Activated naive CD4-positive, alpha-beta T cell treated with anti-CD3 and anti-CD28 coated beads, Interleukin-2, amount 10 ng/mL, durations not matched to agents 5 hours and 36 hours (primary cell): ENCODE measurements around the gene MRPS18A. TPM values are rescaled to one million over a fixed set of nuclear protein-coding genes. Genes with fewer than 3 reads are reported as not detected.

Source experiments
- total RNA-seq, 2 experiments: library from RNA; stranded (reverse); gene quantifications; one replicate each; pipeline ENCODE4 v1.2.3, GENCODE V29; 2021

MRPS18A gene
- 10 to 100 TPM; 36.3 to 37.3 TPM for total RNA-seq

DNA sequence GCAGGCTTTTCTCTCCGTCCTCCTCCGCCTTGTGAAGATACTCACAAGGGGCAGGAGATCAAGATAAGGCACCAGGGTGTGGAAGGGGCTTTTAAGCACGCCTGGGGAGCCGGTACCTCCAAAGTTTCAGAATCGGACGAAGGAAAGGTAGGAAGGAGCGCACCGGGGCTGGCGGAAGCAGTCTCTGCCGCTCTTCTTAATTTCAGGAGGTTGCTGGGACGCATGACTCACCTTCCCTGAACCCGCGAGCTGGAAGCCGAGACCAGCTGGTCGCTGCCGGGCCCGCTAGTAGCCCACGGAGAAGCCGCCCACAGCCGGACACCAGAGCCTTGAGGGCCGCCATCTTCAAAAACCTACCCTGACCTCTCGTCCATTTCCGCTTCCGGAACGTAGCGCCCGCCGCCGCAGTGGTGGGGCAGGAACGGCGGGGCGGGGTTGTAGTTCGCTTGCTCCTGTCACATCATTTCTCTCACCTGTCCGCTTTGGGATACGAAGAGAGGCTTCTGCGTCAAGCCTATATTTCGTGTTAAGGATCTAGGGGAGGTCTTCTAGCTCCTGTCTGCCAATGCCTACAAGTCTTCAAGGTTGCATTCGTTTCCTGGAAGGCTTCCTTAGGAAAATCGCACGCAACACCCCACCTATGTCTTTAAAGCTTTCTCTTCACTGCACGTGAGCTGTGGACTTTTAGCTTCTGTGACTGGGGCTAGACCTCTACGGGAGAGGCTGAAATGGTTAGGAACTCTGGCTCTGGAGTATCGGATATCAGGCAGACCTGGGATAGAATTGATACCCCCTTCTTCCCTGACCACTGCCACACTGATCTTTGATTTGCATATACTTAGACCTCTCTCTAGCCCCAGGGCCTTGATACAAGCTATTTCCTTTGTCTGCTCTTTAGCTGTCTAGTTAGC lies at the start of gene MRPS18A:
Gene MRPS18A, minus strand, starts transcription at position 355 of the 911 bp plus-strand sequence. Its CDS starts 12 bp downstream, at position 343.

DNA sequence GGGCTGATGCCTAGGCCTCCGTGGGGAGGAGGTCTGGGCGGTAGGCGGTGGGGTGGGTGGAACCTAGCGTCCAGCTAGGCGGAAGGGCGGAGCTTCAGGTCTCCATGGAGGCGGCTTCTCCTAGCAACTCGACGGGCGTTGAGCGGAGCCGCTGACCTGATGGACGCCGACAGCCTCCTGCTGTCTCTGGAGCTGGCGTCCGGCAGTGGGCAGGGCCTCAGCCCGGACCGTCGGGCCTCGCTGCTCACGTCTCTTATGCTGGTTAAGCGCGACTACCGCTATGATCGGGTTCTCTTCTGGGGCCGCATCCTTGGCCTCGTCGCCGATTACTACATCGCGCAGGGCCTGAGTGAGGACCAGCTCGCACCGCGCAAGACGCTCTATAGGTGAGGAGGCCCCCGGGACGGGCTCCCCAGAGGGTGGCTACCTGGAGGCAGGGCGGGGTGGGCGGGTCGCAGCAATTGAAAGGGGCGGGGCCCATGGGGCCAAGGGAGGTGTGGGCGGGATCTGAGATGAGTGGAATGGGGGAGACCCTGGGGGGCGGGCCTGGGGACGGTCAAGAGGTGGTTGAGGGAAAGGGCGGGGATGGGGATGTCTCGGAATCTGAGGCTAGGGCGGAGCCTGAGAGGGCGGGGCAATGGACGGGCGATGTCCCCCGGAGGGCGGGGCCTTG lies 42.5 kb downstream of the MRPS18A start, which contains the start of gene RSPH9:
Gene RSPH9, plus strand, starts transcription at position 97 of the 673 bp plus-strand sequence. Its CDS starts 63 bp downstream, at position 160.

DNA sequence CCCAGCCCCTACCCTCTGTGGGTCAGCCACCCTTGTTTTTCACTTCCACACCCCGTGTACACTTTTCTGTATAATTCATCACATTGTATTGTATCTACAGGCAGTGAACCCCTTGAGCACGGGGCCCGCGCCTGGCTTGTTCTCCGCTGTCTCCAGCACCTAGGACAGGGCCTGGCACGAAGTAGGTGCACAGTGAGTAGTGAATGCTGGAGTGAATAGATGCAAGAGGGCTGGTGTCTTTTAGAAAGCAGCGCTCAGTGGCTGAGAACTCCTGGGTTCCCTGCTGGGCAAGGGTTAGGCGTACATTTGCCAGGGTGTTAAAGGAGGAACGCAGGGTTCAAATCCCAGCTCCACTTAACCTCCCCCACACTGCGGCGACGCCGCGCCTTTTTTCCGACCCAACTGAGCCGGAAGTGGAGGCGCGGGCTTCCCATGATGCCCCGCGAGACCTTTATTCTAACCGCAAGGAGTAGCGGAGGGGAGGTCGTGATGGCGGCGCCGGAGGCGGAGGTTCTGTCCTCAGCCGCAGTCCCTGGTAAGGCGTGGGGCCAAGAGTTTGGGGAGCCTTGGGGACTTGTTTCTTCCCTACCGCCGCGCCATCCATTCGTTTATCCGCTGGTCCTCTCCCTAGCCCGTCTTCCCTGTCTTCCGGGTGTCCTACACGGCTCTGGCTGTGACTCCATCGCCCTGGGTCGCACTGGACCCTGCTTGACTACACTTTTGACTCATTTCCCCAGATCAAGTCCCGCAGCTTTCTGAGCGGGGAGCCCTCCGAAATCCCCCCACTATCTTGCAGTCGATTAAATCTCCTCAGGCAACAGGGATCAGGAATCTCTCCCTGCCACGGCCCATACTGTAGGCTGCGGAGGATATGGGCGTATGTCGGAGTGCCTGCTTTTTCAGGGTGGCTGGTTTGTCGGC lies 51.9 kb downstream of the MRPS18A start, which contains the start of gene MAD2L1BP:
Gene MAD2L1BP, plus strand, starts transcription at position 454 of the 921 bp plus-strand sequence. Its CDS starts 36 bp downstream, at position 490.

DNA sequence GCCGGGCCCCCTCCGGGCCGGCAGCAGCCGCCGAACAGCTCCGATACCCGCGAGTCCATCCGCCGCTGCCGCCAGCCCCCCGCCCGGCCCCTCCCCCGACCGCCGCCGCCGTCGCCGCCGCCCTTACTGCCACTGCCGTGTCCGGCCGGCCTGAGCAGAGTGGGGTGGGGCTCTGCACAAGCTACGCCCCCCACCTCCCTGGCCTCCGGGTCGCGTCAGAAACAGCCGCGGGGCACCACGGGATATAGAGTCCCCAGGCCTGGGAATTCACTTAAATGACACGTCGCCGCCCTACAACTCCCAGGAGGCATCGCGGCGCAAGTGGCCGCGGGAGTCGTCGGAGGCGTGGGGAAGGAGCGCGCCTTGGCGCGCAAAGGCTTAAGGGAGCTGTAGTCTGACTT lies 58.5 kb downstream of the MRPS18A start, which contains the start of gene GTPBP2:
Gene GTPBP2, minus strand, starts transcription at position 161 of the 401 bp plus-strand sequence. Its CDS starts 102 bp downstream, at position 59.

Other genes starting within 250 kb of the MRPS18A start
- gene DLK2, start 232.2 kb downstream of the MRPS18A start, total RNA-seq = under 1 TPM; 0.43 to 0.55 TPM
- gene TJAP1, start 210.2 kb downstream of the MRPS18A start, total RNA-seq = 10 to 100 TPM; 35.9 to 39.7 TPM
- gene LRRC73, start 177.4 kb downstream of the MRPS18A start, total RNA-seq = under 1 TPM; 0.14 to 0.33 TPM
- 10 to 100 TPM; 63.2 to 69.1 TPM for gene YIPF3, start 170.9 kb downstream of the MRPS18A start, total RNA-seq
- 10 to 100 TPM; 30.0 to 36.2 TPM for gene POLR1C, start 170.7 kb downstream of the MRPS18A start, total RNA-seq
- 10 to 100 TPM; 49.0 to 49.5 TPM for gene XPO5, start 111.8 kb downstream of the MRPS18A start, total RNA-seq
- gene POLH, start 111.6 kb downstream of the MRPS18A start, total RNA-seq = 10 to 100 TPM; 67.9 to 70.9 TPM
- gene GTPBP2, start 58.5 kb downstream of the MRPS18A start, total RNA-seq = 10 to 100 TPM; 82.4 to 87.5 TPM
- 10 to 100 TPM; 34.8 to 35.6 TPM for gene MAD2L1BP, start 52.0 kb downstream of the MRPS18A start, total RNA-seq
- not detected for gene RSPH9, start 42.8 kb downstream of the MRPS18A start, total RNA-seq
- gene VEGFA, start 82.4 kb upstream of the MRPS18A start, total RNA-seq = 10 to 100 TPM; 54.9 to 59.1 TPM